ENCODE results near the gene GALNT14. TPM values are rescaled to one million over a fixed set of nuclear protein-coding genes. Genes with fewer than 3 reads are reported as not detected.

GALNT14 gene
- total and polyA plus RNA-seq, 9 of the 15 experiments (the other 6 are each of a cell fraction or from before 2014, with no cell fraction given): 0.11 TPM; not detected in 8

- no peak overlapping the region for H3K9ac ChIP-seq (ENCODE audit: insufficient read depth in 1 of 2, low read depth in 2 of 2, low read length in 2 of 2)
- H3K36me3 ChIP-seq (ENCODE audit: control insufficient read depth, insufficient read depth, low read length): no peaks in the 10 kb centered on the region
- TF ChIP-seq ZNF592 (IDR thresholded peaks at IDR 0.05) (no peak), ATF3 (IDR thresholded peaks at IDR 0.05) (no peak), ATF3 (CRISPR knock-in tag; conservative IDR thresholded peaks at IDR 0.05) (no peak), SLC30A9 (CRISPR knock-in tag; IDR thresholded peaks at IDR 0.05) (no peak), MTA1 (IDR thresholded peaks at IDR 0.05; ENCODE audit: borderline replicate concordance) (no peak), ARID4B (CRISPR knock-in tag; IDR thresholded peaks at IDR 0.05) (no peak), RAD51 (IDR thresholded peaks at IDR 0.05; ENCODE audit: borderline replicate concordance, low read depth) (no peak), ZBED1 (IDR thresholded peaks at IDR 0.05) (no peak), BCOR (IDR thresholded peaks at IDR 0.05) (no peak), CHCHD3 (CRISPR knock-in tag; IDR thresholded peaks at IDR 0.05) (no peak)
- peaks cover 0 to 22% of the 10 kb centered on the region in 2 experiments; a peak in 3 of 5 replicates for H3K27me3 ChIP-seq (ENCODE audit: control insufficient read depth in 2 of 2, insufficient read depth in 2 of 2, low read length in 2 of 2)
- WGBS (ENCODE audit: insufficient coverage, low coverage, missing lambda C conversion rate): 0% methylated on average over 2 of the region's 2 CpGs
- intact Hi-C loops (cut with micrococcal nuclease): no loop called here
- FAIRE-seq (no peak), DNase-seq (ENCODE audit: extremely low read depth in 1 of 4, low spot score in 3 of 4) (no peak), ATAC-seq (no peak)
- CTCF ChIA-PET (ENCODE audit: low intra/inter-chr PET ratio): no interaction called here
- H3K9me3 ChIP-seq (replicated peaks; ENCODE audit: control insufficient read depth, insufficient read depth, low read depth, low read length): no peaks in the 10 kb centered on the region
- BruUV-seq (replicated peaks): no TSS peak
- H3K4me3 ChIP-seq: no peak overlapping the region
- H3K9me1 ChIP-seq (ENCODE audit: control insufficient read depth, insufficient read depth, low read length): no peaks in the 10 kb centered on the region
- H3K79me2 ChIP-seq (ENCODE audit: control insufficient read depth, insufficient read depth, low read length): no peaks in the 10 kb centered on the region
- no peak overlapping the region for H2AFZ ChIP-seq (ENCODE audit: low read depth, low read length)
- no peak overlapping the region for H3K27ac ChIP-seq (ENCODE audit: extremely low read depth, low read depth, low read length)
- no peaks in the 10 kb centered on the region for H3K4me1 ChIP-seq (replicated peaks in 1 of 2; ENCODE audit: control insufficient read depth in 2 of 2, insufficient read depth in 2 of 2, low read length in 2 of 2)
- POLR2A ChIA-PET: no interaction called here
- H4K20me1 ChIP-seq (replicated peaks; ENCODE audit: control insufficient read depth, insufficient read depth, low read length): no peaks in the 10 kb centered on the region; the same call in 1 of the 2 replicates
- in situ Hi-C loops (cut with MboI): no loop called here
- no peak overlapping the region for H3K4me2 ChIP-seq (ENCODE audit: insufficient read depth, low read length)
These were observed 154.1 kb downstream of the GALNT14 start for GRCh38 chr2:30984148-30984547.
